Stimulated activated naive CD8-positive, alpha-beta T cell treated with anti-CD3 and anti-CD28 coated beads, Interleukin-15, Interleukin-2, amounts not matched to agents 100 ng/mL and 50 ng/mL, for 24 hours (primary cell): ENCODE measurements around the gene VEPH1.

Experiments used
- H3K27ac Mint-ChIP-seq: one replicate; pipeline ENCODE4 v1.8.0; 2021; ENCODE audit warnings: mild to moderate bottlenecking, mixed read lengths
- H3K27me3 Mint-ChIP-seq: one replicate; pipeline ENCODE4 v1.8.0; 2021; ENCODE audit warnings: mixed read lengths
- H3K36me3 Mint-ChIP-seq: one replicate; pipeline ENCODE4 v1.8.0; 2021; ENCODE audit warnings: low read depth, mixed read lengths
- H3K4me1 Mint-ChIP-seq: one replicate; pipeline ENCODE4 v1.8.0; 2021; ENCODE audit warnings: low read depth, mixed read lengths
- H3K4me3 Mint-ChIP-seq: one replicate; pipeline ENCODE4 v1.8.0; 2021; ENCODE audit warnings: mild to moderate bottlenecking, mixed read lengths
- H3K9me3 Mint-ChIP-seq: one replicate; pipeline ENCODE4 v1.8.0; 2021; ENCODE audit warnings: mixed read lengths

Gene VEPH1

DNA sequence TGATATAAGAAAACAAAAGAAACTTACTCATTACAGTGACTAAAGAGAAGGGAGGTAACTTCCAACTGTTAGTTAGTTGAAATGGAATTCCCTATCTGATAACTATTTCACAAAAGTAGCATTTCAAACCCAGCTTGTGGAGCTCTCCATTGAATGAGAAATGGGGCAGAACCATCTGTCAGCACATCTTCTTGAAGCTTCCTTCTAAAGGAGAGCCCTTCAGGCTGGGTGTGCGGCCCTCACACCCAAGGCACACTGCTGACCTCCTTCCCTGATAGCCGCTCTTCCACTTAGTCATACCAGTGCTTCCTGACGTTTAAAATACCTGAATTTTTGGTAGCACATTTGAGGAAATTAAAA is 28.1 kb upstream of the VEPH1 start:
- Mint-ChIP-seq H3K9me3 (no peaks in the 10 kb centered on the region), H3K4me3 (no peak overlapping the region), H3K36me3 (no peaks in the 10 kb centered on the region), H3K27me3 (no peaks in the 10 kb centered on the region), H3K4me1 (no peaks in the 10 kb centered on the region), H3K27ac (no peak overlapping the region)

DNA sequence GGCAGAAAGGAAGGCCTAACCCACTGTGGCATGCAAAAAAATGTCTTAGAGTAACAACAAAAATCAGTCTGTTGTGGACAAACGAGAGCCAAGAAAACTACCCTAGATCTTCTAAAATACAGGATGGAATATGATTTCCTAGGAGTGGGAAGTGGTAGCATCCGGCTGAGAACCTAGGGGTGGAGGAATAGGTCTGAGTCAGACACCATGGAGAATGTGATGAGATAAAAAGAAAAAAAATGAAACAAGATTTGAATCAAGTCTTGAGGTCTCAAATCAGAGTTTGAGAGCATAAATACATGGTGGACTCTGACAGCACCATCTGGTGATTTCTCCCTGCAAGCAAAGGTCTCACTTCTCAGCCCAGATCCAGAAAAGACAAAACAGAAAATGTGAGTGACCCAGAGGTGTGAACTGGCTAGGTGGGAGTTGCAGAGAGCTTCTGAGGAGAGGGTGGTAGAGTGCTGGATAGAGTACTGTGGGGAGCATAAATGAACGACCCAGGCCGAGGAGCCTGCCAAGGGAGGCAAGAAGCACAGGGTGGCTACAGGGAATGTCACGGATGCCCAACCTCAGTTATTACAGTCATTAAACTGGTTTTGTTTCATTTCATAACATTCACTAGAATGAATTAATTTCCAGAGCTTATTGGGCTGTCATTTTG is 27.6 kb upstream of the VEPH1 start:
- no peaks in the 10 kb centered on the region for H3K4me1 Mint-ChIP-seq
- no peak overlapping the region for H3K27ac Mint-ChIP-seq
- no peaks in the 10 kb centered on the region for H3K27me3 Mint-ChIP-seq
- no peaks in the 10 kb centered on the region for H3K36me3 Mint-ChIP-seq
- H3K4me3 Mint-ChIP-seq, result no peak overlapping the region
- no peaks in the 10 kb centered on the region for H3K9me3 Mint-ChIP-seq

GRCh38 chr3:157529751-157530150 is 26.5 kb upstream of the VEPH1 start:
- Mint-ChIP-seq H3K4me1 (no peaks in the 10 kb centered on the region), H3K27ac (no peak overlapping the region), H3K36me3 (no peaks in the 10 kb centered on the region)

DNA sequence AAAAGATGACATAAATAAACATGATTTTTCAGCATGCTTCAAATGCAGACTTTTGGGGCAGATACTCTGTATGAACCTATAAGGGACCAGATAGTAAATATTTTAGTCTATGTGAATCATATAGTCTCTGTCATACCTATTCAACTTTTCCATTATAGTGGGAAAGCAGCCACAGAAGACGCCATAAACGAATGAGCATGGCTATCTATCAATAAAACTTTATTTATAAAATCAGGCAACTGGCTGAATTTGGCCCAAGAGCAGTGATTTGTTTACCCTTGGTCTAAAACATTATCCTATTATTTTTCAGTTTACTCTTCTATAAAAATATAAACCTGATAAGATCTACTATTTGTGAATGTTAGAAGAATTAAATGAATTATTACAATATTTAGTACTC is 25.9 kb upstream of the VEPH1 start:
- H3K4me3 Mint-ChIP-seq, result no peak overlapping the region
- no peak overlapping the region for H3K27ac Mint-ChIP-seq
- H3K36me3 Mint-ChIP-seq, result no peaks in the 10 kb centered on the region
- peaks cover 4% of the 10 kb centered on the region for H3K27me3 Mint-ChIP-seq
- no peaks in the 10 kb centered on the region for H3K9me3 Mint-ChIP-seq
- H3K4me1 Mint-ChIP-seq, result no peaks in the 10 kb centered on the region

More at GRCh38 chr3:157529751-157530150, 26.5 kb upstream of the VEPH1 start:
- H3K27me3 Mint-ChIP-seq, result peaks cover 4% of the 10 kb centered on the region
- H3K4me3 Mint-ChIP-seq, result no peak overlapping the region
- H3K9me3 Mint-ChIP-seq, result no peaks in the 10 kb centered on the region

GRCh38 chr3:157527131-157527881 is 24.1 kb upstream of the VEPH1 start:
- H3K4me3 Mint-ChIP-seq, result no peak overlapping the region
- peaks cover 4% of the 10 kb centered on the region for H3K27me3 Mint-ChIP-seq
- no peaks in the 10 kb centered on the region for H3K9me3 Mint-ChIP-seq
- H3K36me3 Mint-ChIP-seq, result no peaks in the 10 kb centered on the region
- H3K4me1 Mint-ChIP-seq, result no peaks in the 10 kb centered on the region
- H3K27ac Mint-ChIP-seq, result no peak overlapping the region

GRCh38 chr3:157526036-157526435 is 22.8 kb upstream of the VEPH1 start:
- Mint-ChIP-seq H3K4me3 (no peak overlapping the region), H3K27ac (no peak overlapping the region), H3K4me1 (no peaks in the 10 kb centered on the region), H3K27me3 (peaks cover 4% of the 10 kb centered on the region), H3K9me3 (no peaks in the 10 kb centered on the region), H3K36me3 (no peaks in the 10 kb centered on the region)

DNA sequence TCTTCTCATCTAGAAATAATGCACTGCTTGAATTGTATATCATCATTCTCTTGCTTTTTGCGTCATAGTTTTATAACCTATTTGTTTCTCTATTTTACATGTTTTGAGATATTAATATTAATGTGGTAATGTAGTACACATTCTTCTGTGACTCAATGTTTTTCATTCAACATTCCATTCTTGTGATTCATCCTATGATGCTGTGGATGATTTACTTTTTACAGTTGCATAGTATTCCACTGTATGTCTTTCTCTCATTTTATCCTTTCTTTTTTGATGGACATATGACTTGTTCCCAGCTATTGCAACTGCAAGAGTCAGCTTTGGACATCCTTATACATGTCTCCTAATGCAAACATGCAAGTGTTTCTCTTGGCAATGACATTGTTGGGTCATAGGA is 20.6 kb upstream of the VEPH1 start:
- no peaks in the 10 kb centered on the region for H3K9me3 Mint-ChIP-seq
- H3K27ac Mint-ChIP-seq, result no peak overlapping the region
- no peaks in the 10 kb centered on the region for H3K36me3 Mint-ChIP-seq
- H3K4me1 Mint-ChIP-seq, result no peaks in the 10 kb centered on the region
- H3K4me3 Mint-ChIP-seq, result no peak overlapping the region
- peaks cover 4% of the 10 kb centered on the region for H3K27me3 Mint-ChIP-seq

GRCh38 chr3:157522648-157523047 is 19.4 kb upstream of the VEPH1 start:
- Mint-ChIP-seq H3K9me3 (no peaks in the 10 kb centered on the region), H3K4me1 (no peaks in the 10 kb centered on the region), H3K27me3 (peaks cover 4% of the 10 kb centered on the region), H3K27ac (no peak overlapping the region), H3K36me3 (no peaks in the 10 kb centered on the region), H3K4me3 (no peak overlapping the region)

DNA sequence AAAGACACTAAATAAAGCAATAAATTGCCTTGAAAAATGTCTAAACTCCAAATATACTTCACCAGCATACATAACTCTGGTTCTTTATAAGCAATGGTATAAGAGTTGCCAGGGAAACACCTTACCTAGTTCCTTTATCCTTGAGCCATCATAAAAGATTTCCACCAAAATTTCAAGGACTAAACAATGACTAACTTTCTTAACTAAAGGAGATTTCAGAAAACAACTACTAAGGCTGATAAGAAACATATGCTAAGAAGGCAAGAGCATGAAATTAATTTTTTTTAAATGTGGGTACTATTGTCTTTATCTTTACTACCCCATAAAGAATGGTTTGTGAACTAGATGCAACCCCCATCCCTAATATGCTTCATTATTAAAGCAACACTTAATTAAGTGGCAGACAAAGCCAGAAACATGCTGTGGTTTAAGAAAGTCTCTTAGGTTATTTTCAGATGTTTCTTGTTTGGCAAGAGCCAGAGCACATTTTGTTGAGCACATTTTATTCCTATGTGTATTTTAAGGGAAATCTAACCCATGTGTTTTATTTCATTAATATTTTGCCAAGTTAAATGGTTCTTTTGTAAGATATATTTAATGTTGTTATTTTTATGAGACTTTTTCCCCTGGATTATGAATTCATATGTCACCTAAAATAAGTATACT is 17.4 kb upstream of the VEPH1 start:
- no peaks in the 10 kb centered on the region for H3K4me1 Mint-ChIP-seq
- peaks cover 4% of the 10 kb centered on the region for H3K27me3 Mint-ChIP-seq
- H3K9me3 Mint-ChIP-seq, result no peaks in the 10 kb centered on the region
- no peak overlapping the region for H3K27ac Mint-ChIP-seq
- H3K4me3 Mint-ChIP-seq, result no peak overlapping the region
- no peaks in the 10 kb centered on the region for H3K36me3 Mint-ChIP-seq

GRCh38 chr3:157518881-157519280 is 15.7 kb upstream of the VEPH1 start:
- Mint-ChIP-seq H3K27ac (no peak overlapping the region), H3K9me3 (no peaks in the 10 kb centered on the region), H3K4me1 (no peaks in the 10 kb centered on the region), H3K36me3 (no peaks in the 10 kb centered on the region), H3K4me3 (no peak overlapping the region), H3K27me3 (no peaks in the 10 kb centered on the region)

- Mint-ChIP-seq H3K27me3 (no peaks in the 10 kb centered on the region), H3K36me3 (no peaks in the 10 kb centered on the region), H3K4me3 (no peak overlapping the region), H3K9me3 (no peaks in the 10 kb centered on the region), H3K4me1 (no peaks in the 10 kb centered on the region), H3K27ac (no peak overlapping the region)
Measured at GRCh38 chr3:157516928-157517327, 13.7 kb upstream of the VEPH1 start.

DNA sequence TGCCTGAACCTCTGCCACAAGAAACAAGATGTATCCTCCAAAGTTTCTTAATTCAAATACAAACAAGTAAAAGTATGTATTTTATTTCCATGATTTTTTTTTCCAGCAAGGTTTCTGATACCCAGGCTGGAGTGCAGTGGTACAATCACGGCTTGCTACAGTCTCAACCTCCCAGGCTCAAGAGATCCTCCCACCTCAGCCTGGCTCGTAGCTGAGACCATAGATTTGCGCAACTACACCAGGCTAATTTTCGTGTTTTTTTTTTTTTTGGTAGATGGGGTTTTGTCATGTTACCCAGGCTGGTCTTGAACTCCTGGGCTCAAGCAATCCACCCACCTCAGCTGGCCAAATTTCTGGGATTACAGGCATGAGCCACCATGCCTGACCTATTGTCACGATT is 12.2 kb upstream of the VEPH1 start:
- no peaks in the 10 kb centered on the region for H3K27me3 Mint-ChIP-seq
- H3K36me3 Mint-ChIP-seq, result no peaks in the 10 kb centered on the region
- H3K27ac Mint-ChIP-seq, result no peak overlapping the region
- H3K9me3 Mint-ChIP-seq, result no peaks in the 10 kb centered on the region
- H3K4me1 Mint-ChIP-seq, result no peaks in the 10 kb centered on the region
- H3K4me3 Mint-ChIP-seq, result no peak overlapping the region

DNA sequence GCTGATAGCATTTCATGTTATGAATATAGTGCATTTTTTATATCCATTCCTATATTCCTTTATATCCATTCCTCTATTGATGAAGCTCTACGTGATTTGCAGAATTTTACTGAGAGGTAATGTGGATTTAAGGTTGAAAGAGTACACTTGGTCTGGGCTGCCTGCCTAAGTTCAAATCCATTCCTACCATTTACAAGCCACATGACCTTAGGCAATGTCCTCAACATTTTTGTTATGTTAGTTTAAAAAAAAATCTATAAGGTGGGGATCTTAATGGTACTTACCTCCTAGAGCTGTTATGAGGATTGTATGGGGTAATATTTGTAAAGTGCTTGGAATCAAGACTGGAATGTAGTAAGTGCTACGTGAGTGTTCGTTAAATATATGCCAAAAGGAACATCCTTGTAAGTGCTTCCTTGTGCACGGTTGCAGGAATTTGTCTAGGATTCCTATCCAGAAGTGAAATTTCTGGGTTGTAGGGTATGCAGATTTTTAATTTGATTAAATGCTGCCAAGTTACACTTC is 11.2 kb upstream of the VEPH1 start:
- H3K9me3 Mint-ChIP-seq, result no peaks in the 10 kb centered on the region
- H3K27me3 Mint-ChIP-seq, result no peaks in the 10 kb centered on the region
- H3K36me3 Mint-ChIP-seq, result no peaks in the 10 kb centered on the region
- no peak overlapping the region for H3K4me3 Mint-ChIP-seq
- no peak overlapping the region for H3K27ac Mint-ChIP-seq
- no peaks in the 10 kb centered on the region for H3K4me1 Mint-ChIP-seq

DNA sequence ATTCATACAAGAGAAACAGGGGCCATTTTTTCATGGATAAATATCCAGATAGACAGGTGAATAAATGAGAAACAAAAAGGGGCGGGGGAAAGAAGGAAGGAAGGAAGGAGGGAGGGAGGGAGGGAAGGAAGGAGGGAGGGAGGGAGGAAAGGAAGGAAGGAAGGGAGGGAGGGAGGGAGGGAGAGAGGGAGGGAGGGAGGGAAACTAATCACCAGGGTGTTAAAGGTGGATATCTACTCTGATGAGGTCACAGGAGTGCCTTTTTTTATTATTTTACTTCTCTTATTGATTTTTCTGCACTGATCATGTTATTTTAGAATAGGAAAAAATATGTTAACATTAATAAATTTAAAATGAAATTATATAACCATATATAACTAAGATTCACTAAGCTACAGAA is 10.4 kb upstream of the VEPH1 start:
- Mint-ChIP-seq H3K27me3 (no peaks in the 10 kb centered on the region), H3K27ac (no peak overlapping the region), H3K4me1 (no peaks in the 10 kb centered on the region), H3K36me3 (no peaks in the 10 kb centered on the region), H3K9me3 (no peaks in the 10 kb centered on the region), H3K4me3 (no peak overlapping the region)

GRCh38 chr3:157512534-157512933 is 9.3 kb upstream of the VEPH1 start:
- Mint-ChIP-seq H3K27me3 (no peaks in the 10 kb centered on the region), H3K27ac (no peak overlapping the region), H3K4me3 (no peak overlapping the region), H3K36me3 (no peaks in the 10 kb centered on the region), H3K9me3 (no peaks in the 10 kb centered on the region), H3K4me1 (no peaks in the 10 kb centered on the region)
